NK-92 (cell line): Measurements from ENCODE around the gene IL17REL.

Source experiments
- DNase-seq: peaks from one replicate; lab custom pipeline; 2025; ENCODE audit not compliant: unreplicated experiment; lab: John Stamatoyannopoulos, UW

IL17REL gene

DNA sequence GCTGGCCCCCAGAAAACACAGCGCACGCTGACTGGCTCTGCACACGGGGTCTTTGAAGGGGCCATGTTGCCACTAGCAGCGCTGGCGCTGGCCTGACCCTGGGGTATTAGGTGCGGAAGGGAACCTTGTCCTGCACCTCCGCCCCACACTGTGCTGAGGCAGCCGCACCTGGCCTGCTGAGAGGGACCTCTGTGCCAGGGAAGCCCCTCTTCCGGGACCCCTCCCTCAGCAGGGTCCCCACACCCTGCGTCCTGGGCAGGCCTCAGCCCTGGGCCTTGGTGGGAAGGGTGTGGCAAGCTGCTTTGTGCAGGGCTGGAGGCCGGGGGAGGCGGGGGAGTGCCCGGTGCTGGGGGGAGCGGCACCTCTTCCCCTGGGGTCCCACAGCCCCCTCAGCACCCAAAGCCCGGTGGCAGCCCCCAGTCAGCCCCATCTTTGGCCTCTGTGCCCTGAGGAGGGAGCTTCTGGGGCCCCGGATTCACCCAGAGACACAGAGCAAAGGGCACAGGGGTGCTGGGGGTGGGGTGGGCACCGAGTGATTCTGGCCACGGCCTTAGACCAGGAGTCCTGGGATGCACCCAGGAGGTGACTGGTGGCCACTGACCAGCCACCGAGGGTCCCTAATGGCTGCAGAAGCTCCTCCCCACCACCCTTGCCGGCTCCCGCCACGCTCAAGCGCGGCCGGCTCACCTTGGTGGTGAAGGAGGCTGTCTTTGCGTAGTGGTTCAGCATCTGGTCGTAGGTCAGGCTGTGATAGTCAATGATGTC, 34.1 kb upstream of the IL17REL start:
- DNase-seq: no peak

- no peak for DNase-seq
These were observed 33.5 kb upstream of the IL17REL start for GRCh38 chr22:50046019-50046415.

- no peak for DNase-seq
These were observed 32.9 kb upstream of the IL17REL start for GRCh38 chr22:50045211-50046018.

DNA sequence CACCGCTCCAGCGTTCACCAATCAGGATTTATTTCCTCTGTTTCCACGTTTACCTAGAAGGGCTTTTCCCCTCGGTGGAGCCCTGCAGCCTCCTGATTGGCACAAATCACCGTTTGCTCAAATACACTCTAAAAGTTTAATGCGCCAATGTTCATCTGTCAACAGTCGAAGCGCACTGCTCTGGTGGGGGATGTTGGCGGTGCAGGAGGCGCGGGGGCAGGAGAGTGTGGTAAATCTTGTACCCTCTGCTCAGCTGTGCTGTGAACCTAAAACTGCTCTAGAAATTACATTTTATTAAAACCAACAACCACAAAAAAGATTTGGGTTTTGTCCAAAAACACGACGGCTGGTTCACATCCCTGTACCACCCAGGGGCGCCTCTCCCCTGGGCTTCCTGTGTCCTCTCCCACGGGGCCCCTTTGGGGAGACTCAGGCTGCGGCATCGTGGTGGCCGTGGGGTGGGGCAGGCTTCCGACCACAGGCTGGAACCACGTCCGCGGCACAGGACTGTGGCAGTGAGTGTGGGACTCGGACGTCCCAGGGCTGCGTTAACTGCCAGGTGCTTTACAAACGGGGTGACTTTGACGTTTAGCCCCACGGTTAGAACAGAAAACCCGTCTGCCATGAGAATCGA, 32.0 kb upstream of the IL17REL start:
- no peak for DNase-seq

DNA sequence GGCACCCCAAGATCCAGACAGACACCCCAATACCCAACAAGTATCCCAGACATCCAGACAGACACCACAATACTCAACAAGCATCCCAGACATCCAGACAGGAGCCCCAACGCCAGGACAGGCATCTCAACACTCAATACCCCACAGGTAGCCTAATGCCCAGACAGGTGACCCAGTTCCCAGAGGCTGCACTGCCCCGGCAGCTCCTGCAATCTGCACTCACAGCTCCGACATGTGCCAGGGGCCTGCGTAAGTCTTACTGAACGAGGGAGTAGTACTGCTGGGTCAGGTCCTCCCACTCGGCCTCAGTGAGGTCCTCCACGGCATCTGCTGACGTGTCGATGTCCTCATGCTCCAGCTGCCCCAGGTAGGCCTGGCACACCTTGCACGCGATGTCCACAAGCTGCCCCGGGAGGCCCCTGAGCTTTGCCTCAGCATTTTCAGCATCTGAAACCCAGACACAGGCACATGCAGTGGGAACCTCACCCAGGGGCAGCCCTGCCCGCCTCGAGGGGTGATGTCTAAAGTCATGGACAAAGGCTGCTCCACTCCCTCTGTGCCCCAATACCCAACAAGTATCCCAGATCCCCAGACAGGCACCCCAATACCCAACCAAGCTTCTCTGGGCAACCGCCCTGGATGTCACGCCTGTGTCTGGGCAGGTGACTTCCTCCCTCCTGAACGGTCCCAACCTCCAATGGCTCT, 28.9 kb upstream of the IL17REL start:
- no peak for DNase-seq

- DNase-seq: no peak
These were observed 28.2 kb upstream of the IL17REL start for GRCh38 chr22:50040717-50041116.

DNA sequence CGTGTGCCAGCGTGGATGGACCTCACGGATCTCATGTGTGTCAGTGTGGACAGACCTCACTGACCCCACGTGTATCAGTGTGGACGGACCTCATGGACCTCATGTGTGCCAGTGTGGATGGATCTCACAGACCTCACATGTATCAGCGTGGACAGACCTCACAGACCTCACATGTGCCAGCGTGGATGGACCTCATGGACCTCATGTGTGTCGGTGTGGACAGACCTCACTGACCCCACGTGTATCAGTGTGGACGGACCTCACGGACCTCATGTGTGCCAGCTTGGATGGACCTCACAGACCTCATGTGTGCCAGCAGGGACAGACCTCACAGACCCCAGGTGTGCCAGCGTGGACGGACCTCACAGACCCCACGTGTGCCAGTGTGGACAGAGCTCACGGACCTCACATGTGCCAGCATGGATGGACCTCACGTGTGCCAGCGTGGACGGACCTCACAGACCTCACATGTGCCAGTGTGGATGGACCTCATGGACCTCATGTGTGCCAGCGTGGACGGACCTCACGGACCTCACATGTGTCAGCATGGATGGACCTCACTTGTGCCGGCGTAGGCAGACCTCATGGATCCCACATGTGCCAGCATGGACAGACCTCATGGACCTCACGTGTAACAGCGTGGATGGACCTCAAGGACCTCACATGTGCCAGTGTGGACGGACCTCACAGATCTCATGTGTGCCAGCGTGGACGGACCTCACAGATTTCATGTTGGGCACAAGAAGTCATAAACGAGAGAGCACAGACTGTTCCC, 27.3 kb upstream of the IL17REL start:
- no peak for DNase-seq

DNA sequence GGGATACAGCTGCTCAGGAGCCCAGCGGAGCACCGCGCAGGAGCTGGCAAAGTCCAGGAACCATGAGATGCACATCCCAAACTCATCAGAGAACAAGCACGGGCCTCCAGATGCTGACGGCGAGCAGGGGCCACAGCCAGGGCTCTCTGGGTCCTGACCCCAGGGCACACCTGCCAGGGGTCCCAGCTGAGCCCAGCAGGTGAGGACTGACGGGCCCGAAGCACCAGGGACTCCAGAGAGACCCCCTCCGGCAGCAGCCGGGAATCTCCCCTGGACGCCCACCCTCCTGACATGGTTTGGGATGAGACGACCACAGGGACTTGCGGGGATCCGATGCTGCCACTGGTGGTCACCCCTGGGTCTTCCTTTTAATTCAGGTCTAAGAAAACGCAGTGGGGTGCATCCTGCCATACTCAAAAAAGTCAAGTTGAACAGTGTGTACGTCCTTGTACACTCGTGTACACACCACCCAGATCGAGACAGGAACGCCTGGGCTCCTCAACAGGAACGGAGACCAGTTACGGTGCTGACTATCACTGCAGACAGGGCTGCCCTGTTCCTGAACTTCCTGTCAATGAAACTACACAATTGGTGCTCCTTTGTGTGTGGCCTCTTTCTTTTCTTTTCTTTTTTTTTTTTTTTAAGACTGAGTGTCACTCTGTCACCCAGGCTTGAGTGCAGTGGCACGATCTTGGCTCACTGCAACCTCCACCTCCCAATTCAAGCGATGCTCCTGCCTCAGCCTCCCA, 23.6 kb upstream of the IL17REL start:
- no peak for DNase-seq

- DNase-seq: no peak
These were observed 22.7 kb upstream of the IL17REL start for GRCh38 chr22:50035131-50035881.

DNA sequence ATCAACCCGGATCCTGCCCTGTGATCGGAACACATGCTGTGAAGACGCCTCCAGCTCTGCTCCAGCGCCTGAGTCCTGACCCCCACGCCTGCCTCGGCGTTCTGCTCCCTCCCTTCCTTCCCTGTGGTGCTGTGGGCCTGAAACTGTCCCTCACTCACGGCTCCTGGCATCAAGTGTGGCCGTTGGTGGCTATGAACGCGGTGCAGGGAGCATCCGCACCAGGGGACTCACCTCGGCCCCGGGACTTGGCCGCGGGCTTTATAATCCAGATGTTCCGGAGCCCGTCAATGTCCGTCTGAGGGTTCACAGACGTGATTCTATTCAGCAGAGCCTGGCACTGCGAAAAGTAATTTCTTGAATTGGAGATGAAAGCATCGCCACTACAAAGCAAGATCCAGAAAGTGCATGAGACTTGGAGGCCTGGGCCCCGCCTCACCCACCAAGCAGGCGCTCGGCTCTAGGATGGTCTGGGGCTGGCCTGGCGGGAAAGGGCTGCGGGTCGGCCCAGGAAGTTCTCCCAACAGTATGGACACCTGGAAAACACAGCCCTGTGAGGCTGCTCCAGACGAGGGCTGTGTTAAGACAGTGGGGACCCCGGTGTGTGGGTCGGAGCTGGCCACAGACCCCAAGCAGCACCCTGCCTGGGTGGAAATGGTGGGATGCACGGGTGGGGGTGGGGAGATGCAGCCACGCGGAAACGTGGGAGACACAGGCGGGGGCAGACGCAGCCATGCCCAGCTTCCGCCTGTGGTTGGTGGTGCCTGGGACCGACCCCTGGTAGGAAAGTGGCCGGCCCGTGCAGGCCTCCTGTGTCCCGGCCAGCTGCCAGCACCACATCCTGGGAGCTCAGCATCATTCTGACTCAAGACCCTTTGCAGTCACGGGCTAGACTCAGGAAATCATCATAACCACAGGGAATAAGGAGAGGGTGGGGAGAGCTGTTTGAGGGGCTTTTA, 21.8 kb upstream of the IL17REL start:
- no peak for DNase-seq

GRCh38 chr22:50032941-50033601, 20.5 kb upstream of the IL17REL start:
- DNase-seq: no peak

GRCh38 chr22:50032109-50032871, 19.7 kb upstream of the IL17REL start:
- DNase-seq: no peak

- no peak for DNase-seq
These were observed 18.9 kb upstream of the IL17REL start for GRCh38 chr22:50031189-50032091.

DNA sequence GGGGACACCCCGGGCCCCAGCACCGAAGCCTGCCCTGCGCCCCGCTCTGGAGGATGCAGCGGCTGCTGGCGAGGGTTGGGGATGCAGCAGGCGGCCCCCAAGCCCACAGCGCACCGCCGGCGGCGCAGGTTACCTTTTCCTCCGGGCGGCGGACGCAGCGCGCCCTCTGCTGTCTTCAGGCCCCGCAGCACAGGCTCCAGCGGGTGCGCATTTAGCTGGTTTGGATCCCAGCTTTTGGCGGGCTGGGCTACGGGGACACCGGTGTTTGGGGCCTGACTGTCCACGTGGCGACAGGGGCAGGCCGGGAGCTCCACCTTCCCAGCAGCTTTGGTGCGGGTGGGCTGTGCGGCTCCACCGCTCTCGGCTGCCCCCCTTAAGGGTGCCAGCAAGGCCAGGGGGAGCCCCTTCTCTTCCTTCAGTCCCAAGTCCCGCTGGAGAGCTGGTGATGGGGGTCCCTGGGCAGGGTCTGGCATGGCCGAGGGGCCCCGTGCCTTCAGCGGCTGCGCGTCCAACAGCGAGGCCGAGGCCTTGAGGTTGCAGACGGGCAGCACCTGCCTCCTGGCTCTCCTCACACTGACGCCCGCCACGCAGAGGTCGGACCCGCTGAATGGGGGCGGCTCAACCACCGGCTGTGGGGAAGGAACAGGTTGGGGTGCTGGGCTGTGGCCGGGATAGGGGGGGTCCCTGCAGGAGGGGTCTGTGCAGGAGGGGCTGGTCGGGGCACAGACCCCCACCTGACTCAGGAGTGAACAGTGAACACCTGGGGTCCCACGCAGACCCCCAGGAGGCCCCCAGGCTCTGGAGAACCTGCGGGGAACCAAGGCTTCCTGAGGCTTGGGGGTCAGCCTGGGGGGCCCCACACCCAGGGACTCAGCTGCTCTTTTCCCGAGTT, 18.0 kb upstream of the IL17REL start:
- DNase-seq: no peak
